C4-2B (cell line): ENCODE data around the gene S100Z.

ENCODE experiments used
- ZFX ChIP-seq: fragments of 450-650 bp; IDR thresholded peaks from 2 replicates; pipeline ENCODE4 v1.6.1; 2017
- TF ChIP-seq, protein P1 (sequence below): fragments of 450-650 bp; conservative IDR thresholded peaks from 2 replicates; pipeline ENCODE4 v1.5.1; 2017; ENCODE audit warnings: mild to moderate bottlenecking

DNA sequence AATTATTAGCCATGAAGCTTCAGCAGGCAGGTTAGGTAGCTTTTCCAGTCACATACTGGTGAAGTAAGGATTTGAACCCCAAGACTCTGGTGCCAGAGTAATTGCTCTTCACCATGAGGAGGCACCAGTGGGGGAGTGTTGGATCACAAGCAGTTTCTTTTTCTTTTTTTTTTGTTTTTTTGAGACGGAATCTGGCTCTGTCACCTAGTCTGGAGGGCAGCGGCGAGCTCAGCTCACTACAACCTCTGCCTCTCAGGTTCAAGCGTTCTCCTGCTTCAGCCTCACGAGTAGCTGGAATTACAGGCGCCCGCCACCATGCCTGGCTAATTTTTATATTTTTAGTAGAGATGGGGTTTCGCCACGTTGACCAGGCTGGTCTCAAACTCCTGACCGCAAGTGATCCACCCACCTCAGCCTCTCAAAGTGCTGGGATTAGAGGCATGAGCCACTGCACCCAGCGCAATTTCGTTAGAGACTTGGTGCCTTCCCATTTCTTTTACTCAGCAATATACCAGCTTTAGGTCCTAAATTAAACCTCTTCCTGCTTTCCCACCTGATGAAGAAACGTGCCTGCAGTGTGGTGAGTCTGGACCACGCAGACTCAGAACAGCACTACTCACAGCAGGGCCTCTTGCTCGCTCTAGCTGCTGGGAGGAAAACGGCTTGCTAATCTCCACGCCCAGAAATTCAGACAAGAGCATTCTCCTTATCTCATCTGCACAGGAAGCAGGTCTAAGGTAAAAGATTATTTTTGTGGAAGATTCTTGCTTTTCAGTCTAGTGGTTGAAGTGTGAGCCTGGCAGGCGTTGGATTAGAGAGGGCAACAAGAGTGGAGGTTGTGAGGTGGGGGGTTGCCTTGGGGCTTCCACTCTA, at the start of gene S100Z:
- TF ChIP-seq, protein P1, sequence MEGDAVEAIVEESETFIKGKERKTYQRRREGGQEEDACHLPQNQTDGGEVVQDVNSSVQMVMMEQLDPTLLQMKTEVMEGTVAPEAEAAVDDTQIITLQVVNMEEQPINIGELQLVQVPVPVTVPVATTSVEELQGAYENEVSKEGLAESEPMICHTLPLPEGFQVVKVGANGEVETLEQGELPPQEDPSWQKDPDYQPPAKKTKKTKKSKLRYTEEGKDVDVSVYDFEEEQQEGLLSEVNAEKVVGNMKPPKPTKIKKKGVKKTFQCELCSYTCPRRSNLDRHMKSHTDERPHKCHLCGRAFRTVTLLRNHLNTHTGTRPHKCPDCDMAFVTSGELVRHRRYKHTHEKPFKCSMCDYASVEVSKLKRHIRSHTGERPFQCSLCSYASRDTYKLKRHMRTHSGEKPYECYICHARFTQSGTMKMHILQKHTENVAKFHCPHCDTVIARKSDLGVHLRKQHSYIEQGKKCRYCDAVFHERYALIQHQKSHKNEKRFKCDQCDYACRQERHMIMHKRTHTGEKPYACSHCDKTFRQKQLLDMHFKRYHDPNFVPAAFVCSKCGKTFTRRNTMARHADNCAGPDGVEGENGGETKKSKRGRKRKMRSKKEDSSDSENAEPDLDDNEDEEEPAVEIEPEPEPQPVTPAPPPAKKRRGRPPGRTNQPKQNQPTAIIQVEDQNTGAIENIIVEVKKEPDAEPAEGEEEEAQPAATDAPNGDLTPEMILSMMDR: no peak
- no peak for TF ChIP-seq ZFX
